Measurements from ENCODE around the gene CSTPP1.

GRCh38 chr11:47108214-47108613, 171.7 kb downstream of the CSTPP1 start:
- no peak for TF ChIP-seq CTCF (IDR thresholded peaks at IDR 0.05)
- TF ChIP-seq POLR2A (IDR thresholded peaks at IDR 0.05), result no peak
